HG03097 (cell line): ENCODE results near the gene C1orf232.

Experiments
- ATAC-seq: cut with Tn5 transposase; IDR thresholded peaks from one replicate; pipeline ENCODE4 v1.9.1; 2021; ENCODE audit not compliant: unreplicated experiment, low FRiP score

Gene C1orf232

DNA sequence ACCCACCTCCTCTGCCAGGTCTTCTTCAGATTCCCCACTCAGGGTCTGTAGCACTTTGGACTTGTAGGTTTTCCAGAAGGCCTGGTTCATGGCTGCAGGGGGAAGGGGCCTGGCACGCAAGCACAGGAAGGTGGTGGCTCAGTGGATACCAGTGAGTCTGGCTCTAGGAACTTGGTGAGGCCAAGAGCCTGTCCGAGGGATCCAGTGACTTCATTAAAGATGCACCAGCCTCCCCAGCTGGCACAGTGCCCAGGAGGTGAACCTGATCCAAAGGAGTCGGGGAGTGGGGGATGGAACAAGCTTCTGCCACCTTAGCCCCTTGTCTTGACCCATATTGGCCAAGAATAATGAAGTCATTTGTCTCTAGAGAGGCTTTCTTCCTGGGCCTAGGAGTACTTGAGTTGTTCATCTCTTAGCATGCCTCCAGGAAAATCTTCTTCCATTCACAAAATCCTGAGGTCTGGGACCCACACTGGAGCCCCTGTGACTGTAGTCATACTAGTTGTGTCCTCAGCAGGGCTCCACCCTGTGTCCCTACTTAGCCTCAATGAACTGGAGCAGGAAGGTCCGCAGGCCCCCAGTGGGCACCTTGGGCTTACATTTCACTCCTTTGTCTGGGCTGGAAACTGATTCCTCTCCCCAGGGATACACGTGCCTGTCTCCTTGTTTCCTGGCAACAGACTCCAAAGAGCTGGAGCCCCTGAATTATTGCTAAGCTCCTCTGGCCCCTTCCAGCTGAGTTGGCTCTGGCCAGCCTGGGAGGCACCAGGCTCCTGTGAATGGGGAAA is at the start of gene C1orf232:
TSS of gene C1orf232 (minus strand) at position 554 of the 788 bp plus-strand sequence. CDS start at position 90, 464 bp downstream.
- no peak for ATAC-seq

DNA sequence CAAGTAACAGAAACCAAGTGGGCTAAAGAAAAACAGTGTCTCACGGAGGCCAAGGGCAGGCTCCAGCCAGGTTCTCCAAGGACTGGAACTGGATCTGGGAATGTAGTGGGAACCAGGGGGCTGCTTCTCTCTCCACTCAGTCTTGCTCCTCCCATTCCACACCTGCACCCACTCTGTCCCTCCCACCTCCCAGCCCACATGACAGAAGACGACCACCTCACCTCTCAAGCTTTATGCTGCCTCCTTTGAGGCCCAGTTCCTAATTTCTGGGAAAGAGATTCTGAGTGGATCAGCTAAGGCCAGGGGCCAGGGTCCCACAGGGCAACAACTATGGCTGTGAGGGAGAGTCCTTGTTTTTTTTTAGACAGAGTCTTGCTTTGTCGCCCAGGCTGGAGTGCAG is 46.5 kb upstream of the C1orf232 start:
- ATAC-seq: no peak

DNA sequence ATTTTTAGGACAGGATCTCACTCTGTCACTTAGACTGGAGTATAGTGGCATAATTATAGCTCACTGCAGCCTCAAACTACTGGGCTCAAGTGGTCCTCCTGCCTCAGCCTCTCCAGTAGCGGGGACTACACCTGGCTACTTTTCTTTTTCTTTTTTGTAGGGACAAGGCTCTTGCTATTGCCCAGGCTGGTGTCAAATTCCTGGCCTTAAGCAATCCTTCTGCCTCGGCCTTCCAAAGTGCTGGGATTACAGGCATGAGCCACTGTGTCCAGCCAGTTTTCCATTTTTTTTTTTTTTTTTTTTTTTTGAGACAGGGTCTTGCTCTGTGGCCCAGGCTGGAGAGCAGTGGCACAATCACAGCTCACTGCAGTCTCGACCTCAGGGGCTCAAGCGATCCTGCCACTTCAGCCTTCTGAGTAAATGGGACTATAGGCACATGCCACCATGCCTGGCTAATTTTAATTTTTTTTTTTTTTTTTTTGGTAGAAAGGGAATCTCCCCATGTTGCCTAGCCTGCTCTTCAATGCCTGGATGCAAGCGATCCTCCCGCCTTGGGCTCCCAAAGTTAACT is 44.7 kb upstream of the C1orf232 start:
- ATAC-seq: no peak

- no peak for ATAC-seq
Measured at GRCh38 chr1:26212726-26213125, 44.0 kb upstream of the C1orf232 start.

DNA sequence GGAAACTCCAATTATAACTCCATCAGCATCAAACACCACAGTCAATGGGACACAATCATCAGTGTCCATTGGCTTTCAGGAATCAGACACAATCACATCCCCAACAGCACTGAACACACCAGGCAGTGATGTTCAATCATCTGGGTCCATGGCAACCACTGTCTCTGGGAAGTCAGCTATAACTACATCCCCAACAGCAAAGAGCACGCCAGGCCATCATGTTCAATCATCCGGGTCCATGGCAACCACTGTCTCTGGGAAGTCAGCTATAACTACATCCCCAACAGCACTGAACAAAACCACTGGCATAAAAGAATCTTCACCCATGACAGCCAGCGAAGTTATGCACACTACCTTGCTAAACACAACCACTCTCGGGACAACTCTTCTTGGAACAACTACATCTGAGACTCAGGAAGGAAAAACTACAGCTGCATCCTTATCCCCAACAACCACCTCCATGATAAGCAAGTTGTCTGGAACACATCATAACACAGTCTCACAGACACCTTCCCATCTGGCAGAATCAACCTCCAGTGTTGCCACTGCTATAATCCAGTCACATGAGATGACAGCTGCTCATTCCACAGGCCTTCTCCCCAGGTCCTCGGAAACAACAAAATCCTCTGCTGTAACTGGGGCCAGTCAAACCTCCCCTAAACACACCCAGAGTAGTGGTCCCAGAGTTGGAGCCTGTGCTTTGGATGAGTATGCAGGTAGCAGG is 41.5 kb upstream of the C1orf232 start:
- no peak for ATAC-seq

DNA sequence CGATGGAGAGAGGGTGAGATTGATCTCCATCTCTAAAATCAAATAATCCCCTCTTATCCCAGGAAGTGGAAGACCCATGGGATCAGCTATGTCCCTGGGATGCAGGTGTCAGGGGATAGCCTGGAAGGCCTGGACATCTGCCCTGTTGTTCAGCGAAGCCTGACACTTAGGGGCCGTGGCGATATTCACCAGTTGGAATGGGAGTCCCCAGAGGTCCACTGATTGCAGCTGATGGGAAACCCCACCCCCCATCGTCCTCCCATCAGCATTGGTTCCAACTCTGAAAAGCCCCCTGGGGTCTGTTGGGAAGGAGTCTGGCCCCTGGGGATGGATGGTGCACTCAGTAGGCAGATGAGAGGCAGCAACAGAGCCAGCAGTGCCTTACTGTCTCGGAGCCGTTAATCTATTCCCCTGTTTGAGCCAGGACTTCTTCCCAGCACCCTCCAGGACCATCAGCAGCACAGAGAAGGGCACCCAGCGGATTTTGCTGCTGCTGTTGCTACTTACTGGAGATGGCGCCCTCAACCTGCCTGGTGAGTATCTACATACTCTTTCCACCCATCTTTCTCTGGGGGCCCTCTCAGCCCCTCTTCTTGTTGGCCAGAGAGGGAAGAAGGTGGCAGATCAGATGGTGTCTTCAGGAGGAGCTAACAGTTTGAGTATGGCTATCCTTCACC is 35.0 kb upstream of the C1orf232 start:
- no peak for ATAC-seq

GRCh38 chr1:26200413-26200812 is 31.6 kb upstream of the C1orf232 start:
- no peak for ATAC-seq

DNA sequence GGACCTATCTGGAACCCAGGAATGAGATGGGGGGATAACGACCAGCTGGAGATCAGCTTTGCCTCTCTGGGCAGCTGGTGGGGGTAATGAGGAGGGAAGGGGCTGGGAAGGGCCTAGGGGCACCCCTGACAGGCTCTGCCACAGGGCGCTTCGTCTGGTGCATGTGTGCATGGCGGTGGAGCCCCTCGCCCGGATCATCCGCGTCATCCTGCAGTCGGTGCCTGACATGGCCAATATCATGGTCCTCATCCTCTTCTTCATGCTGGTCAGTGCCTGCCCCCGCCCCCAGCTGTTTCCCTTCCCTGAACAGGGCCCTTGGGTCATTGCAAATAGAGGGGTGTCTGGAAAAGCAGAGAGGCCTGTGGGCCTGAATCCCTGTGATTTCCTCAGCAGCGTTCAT is 29.1 kb upstream of the C1orf232 start:
- no peak for ATAC-seq

GRCh38 chr1:26197301-26197700 is 28.5 kb upstream of the C1orf232 start:
- no peak for ATAC-seq

GRCh38 chr1:26195805-26196204 is 27.0 kb upstream of the C1orf232 start:
- no peak for ATAC-seq

- ATAC-seq: no peak
Measured at GRCh38 chr1:26191739-26192138, 23.0 kb upstream of the C1orf232 start.

DNA sequence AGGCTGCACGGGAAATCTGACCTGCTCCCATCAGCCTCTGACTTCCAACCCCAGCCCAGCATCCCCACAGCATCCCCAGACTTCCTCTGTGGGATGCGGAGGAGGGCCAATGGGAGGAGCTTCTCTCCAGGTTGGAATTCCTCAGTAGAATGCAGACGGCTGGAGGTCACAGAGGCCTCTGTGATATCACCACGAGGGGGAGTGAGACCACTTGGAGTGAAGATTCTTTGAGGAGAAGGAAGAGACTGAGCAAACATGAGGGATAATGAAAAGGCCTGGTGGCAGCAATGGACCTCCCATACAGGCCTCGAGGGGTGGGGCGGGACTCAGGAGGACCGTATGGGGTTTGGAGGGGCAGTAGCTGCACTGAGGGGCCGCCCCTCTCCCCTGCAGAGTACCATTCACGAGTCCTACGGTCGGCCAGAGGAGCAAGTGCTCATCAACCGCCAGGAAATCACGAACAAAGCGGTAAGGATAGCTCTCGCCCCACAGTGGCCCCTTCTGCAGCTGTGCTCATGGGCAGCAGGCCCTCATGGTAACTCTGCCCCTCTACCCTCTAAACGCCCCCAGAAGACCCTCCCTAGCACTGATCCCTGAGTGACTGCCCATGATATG is 21.7 kb upstream of the C1orf232 start, which contains the start of gene CATSPER4:
TSS of gene CATSPER4 (plus strand) at position 230 of the 615 bp plus-strand sequence. CDS start at position 256, 26 bp downstream.
- ATAC-seq: no peak

DNA sequence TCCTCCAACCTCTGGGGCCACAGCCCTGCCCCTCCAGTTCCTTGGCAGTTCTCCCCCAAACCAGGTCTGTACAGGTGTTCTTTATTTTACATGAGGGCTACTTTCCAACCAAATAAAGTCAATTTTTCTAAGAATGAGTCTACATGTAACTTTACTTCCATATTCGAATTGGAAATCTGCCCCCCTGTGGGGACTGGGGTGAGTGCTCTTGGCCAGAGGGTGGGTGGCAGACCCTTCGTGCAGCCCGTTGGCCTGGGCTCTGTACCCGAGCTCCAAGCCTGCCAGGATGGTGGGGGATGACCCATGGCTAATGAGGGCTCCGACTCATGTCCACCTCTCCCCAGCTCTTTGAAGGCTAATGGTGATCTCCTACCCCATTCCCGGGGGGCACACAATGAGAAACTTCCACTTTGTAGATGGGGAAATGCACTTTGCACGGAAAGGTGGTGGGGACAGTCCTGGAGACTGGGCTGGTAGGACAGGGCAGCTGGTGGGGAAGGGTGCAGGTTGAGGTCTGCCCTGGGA is 21.1 kb upstream of the C1orf232 start:
- ATAC-seq: no peak

DNA sequence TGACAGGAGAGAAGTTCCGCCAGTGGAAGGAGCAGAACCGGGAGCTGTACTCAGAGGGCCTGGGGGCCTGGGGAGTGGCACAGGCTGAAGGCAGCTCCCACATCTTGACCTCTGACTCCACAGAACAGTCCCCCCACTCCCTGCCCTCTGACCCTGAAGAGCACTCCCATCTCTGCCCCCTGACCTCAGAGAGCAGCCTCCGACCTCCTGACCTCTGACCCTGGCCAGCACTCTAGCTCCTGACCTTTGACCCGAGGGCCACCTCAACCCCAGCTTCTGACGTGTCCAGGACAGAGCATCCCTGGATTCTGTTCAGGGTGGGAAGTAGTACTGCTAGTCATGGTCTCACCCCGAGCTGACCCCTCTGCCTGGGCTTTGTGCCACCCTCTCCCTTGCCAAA is 20.6 kb upstream of the C1orf232 start:
- ATAC-seq: no peak

GRCh38 chr1:26188477-26188876 is 19.7 kb upstream of the C1orf232 start:
- no peak for ATAC-seq

DNA sequence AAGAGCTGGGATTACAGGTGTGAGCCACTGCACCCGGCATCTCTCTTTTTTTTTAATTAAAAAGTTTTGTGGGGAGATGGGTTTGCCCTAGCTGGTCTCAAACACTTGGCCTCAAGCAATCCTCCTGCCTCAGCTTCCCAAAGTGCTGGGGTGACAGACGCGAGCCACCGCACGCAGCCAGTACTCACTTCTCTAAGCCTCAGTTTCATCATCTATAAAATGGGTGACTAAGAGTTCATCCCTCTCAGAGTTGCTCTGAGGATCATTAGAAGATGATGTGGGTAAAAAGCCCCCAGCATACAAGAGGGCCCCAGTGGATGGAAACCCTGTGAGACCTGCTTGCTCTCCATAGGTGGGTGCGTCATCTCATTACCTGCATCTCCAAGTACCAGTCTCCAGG is 19.1 kb upstream of the C1orf232 start:
- ATAC-seq: no peak

GRCh38 chr1:26184883-26185282 is 16.1 kb upstream of the C1orf232 start:
- ATAC-seq: no peak

- ATAC-seq: no peak
Measured at GRCh38 chr1:26184086-26184485, 15.3 kb upstream of the C1orf232 start.

- ATAC-seq: no peak
Measured at GRCh38 chr1:26182383-26182696, 13.6 kb upstream of the C1orf232 start.

DNA sequence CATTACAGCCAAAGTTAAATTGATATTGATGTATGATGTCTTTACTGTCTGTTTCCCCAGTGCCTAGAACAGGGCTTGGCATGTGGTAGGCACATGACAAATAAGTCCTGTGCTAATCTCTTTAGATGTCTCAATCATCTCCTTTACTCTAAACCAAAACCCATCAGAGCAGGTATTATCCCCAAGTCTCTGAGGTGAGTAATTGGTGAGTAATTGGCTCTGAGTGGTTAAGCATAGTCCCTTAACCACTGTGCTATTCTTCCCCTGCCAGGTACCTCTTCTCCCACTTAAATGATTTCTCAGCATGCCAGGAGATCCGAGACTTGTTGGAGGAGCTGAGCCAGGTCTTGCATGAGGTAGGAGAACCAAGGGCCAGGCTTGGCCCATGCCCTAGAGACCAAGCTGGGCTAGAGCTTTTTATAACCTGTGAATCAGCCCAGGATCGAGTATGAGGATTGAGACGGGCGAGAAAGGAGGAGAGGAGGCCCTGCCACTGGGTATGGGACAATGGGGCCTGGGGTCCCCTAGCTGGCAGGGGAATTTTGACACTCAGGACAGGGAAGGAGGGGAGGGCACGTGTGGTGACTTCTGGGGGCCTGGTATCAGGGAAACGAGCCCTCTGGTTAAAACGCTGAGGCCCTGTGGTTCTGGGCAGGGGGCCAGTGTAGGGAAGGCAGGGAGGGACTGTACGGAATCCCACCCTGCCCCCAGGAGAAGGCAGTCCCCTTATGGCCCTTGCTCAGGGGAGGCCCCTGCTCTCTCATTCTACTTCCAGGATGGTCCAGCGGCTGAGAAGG is 13.0 kb upstream of the C1orf232 start:
- ATAC-seq: no peak
